ENCODE measurements around the gene ANKRD13A.

ANKRD13A gene

DNA sequence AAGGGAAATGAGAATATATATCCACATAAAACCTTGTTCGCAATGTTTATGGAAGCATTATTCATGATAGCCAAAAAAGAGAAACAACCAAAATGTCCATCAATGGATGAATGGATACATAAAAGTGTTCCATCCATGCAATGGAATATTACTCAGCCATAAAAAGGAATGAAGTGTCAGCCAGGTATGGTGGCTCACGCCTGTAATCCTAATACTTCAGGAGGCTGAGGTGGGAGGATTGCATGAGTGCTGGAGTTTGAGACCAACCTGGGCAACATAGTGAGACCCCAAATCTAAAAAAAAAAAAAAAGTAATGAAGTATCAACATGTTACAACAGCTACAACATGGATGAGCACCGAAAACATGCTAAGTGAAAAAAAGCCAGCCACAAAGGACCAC is 72.7 kb downstream of the ANKRD13A start:
- TF ChIP-seq GATA2 (IDR thresholded peaks at IDR 0.05; ENCODE audit: low read depth, low read length) = no peak
- TF ChIP-seq GATA3 (IDR thresholded peaks at IDR 0.05; ENCODE audit: low read depth, low read length) = no peak

DNA sequence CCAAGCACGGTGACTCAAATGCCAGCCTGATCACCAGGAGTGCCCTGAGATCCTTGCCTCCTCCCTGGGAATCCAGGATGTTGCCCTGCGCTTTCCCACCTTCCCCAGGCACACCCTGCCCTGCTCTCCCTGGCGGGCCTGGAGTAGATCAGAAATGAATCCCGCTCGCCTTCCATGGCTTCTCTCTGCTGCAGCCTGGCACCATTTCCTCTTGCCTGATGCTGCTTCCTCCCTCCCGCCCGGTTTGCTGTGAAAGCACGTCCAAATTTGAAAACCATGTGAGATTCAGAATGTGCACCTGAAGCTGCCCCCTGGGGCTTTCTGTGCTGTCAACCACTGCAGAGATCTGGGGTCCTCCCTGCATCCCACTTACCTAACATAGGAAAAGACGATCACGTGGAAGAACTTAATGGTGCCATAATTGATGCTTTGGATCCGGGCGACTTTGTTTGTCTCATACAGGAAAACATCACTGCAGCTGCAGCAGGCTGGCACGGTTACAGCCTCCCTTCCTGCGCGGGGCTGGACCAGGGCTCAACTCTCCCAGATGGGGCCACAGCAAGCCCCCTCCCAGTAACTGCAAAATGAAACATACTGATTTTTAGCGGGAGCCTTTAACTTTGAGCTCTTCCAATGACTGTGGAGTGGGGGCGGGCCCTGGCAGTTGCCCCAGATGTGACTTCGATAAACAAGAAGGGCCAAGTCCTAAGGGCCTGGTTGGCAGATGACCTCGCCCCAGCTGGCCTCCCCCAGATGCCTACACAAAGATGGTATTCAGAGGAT is 74.0 kb downstream of the ANKRD13A start:
- TF ChIP-seq GATA3 (IDR thresholded peaks at IDR 0.05; ENCODE audit: low read depth, low read length) = no peak
- TF ChIP-seq GATA2 (IDR thresholded peaks at IDR 0.05; ENCODE audit: low read depth, low read length) = 0 out of 2 replicates have a peak, but pooled peaks have one; percentile 48

DNA sequence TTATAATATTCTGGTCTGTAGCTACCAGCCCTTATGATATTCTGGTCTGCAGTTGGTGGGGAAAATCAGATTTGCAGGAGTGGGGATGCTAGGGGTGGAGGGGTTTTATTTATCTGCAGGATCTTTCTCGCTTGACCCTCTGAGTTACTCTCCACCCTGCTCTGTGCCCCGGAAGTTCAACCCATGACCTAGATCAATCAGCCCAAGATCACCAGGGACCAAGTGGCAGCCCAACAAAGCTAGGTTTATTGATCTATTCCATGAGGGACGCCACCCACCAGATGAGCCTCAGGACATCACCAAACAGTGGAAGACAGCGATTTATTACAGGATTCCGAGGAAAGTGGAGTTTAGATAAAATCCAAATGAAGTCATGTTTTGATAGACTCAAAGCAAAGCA is 74.9 kb downstream of the ANKRD13A start:
- TF ChIP-seq GATA3 (IDR thresholded peaks at IDR 0.05; ENCODE audit: low read depth, low read length) = no peak
- TF ChIP-seq GATA2 (IDR thresholded peaks at IDR 0.05; ENCODE audit: low read depth, low read length) = no peak

DNA sequence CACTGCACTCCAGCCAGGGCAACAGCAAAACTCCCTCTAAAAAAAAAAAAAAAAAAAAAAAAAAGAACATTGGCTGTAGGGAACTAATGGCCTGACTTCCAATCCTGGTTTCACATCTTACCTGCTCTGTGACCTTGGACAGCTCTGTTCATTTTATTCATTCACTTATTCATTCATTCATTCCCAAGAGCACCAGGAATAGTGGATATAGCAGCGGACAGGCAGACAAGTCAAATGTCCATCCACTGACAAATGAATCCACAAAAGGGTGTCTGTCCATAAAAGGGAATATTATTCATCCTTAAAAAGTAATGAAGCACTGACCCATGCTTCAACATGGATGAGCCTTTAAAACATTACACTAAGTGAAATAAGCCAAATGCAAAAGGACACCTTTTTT is 76.7 kb downstream of the ANKRD13A start:
- TF ChIP-seq GATA2 (IDR thresholded peaks at IDR 0.05; ENCODE audit: low read depth, low read length) (no peak), GATA3 (IDR thresholded peaks at IDR 0.05; ENCODE audit: low read depth, low read length) (no peak)

DNA sequence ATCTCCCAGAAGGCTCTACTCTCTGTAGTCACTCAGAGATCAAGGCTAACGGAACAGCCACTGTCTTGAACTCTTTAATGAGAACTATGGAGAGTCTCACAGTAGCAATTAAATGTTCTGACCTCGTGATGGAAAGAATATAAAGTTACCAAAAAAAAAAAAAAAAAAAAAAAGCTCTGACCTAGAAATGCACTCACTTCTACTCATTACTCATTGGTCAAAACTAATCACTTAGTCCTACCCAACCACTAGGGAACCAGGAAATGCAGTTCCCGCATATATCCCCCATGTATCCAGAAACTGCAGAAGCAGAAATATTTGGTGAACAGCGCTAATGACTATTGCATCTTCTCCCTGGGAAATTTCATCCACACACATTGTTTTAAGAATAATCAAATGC is 78.6 kb downstream of the ANKRD13A start:
- TF ChIP-seq GATA3 (IDR thresholded peaks at IDR 0.05; ENCODE audit: low read depth, low read length) (no peak), GATA2 (IDR thresholded peaks at IDR 0.05; ENCODE audit: low read depth, low read length) (no peak)

DNA sequence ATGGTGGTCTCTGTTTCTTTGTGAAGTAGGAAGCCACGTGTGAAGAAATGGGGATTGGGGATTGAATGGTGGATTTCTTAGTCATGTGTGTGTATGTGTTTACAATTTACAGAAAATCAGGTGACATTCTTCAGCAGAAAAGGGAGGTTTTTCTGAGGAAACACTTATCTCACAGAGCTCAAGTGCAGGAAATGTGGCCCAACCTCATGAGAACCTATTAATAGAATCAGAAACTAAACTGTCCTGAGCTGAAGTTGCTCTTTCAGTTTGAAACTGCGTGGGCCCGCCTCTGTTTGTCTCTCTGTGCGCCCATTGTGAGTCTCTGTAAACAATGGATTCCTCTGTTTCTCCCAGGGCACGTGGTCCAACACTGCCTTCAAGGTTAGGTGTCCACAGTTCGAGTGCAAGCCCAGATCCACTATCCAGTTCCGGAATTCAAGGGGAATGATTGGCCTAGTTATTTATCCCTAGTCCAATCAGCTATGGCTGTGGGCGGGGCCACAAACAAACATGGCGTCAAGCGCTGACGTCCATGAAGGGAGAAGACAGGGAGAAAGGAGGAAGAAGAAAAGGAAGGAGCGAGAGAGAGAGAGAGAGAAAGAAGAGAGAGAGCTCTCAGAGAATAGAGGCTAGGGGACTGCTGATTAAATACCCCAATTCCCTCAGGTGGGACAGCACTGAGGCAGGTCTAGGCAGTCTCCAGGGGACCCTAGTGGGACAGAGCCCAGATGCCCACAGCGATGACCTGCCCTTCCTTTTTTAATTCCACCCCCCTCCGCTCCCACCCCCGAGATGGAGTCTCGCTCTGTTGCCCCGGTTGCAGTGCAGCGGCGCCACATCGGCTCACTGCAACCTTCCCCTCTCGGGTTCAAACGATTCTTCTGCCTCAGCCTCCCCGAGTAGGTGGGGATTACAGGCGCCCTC is 80.5 kb downstream of the ANKRD13A start:
- TF ChIP-seq GATA3 (IDR thresholded peaks at IDR 0.05; ENCODE audit: low read depth, low read length) = no peak
- no peak for TF ChIP-seq GATA2 (IDR thresholded peaks at IDR 0.05; ENCODE audit: low read depth, low read length)

DNA sequence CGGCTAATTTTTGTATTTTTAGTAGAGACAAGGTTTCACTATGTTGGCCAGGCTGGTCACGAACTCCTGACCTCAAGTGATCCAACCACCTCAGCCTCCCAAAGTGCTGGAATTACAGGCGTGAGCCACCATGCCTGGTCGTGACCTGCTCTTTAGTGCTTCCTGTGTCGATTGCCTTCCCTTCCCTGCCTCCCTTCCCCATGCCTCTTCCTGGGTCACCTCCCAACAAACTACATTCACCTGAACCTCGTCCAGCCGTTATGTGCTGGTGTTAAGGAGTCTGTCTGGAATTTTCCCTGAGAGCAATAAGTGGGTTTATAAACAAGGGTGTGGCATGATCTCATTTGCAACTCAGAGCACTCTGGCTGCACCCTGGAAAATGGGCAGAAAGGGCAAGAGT is 81.2 kb downstream of the ANKRD13A start:
- TF ChIP-seq GATA2 (IDR thresholded peaks at IDR 0.05; ENCODE audit: low read depth, low read length) (no peak), GATA3 (IDR thresholded peaks at IDR 0.05; ENCODE audit: low read depth, low read length) (no peak)

DNA sequence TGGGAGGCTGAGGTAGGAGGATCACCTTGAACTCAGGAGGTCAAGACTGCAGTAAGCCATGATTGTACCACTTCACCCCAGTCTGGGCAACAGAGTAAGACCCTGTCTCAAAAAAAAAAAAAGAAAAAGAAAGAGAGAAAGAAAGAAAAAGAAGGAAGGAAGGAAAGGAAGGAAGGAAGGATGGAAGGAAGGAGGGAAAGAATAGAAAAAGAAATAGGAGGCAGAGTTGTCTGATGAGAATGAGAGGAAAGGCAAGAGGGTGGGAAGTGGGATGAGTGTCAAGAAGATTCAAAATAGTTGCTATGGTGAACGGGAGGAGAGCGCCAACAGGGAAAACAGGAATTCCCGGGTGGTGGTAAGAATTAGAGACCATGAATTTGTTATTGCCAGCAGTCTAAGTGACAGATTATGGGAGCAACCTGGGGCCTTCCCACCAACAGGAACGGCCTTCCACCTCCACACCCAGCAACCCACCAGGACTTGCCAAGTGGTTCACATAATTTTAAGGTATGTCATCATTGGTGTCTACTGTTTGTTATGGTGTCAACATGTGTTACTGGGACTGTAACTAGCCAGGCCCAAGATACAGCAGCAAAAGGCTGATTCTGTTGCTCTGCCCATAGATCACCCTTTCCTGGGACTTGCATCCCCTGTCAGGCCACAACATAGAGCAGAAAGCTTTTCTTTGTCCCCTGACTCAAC is 85.2 kb downstream of the ANKRD13A start:
- TF ChIP-seq GATA3 (IDR thresholded peaks at IDR 0.05; ENCODE audit: low read depth, low read length) (no peak), GATA2 (IDR thresholded peaks at IDR 0.05; ENCODE audit: low read depth, low read length) (no peak)

DNA sequence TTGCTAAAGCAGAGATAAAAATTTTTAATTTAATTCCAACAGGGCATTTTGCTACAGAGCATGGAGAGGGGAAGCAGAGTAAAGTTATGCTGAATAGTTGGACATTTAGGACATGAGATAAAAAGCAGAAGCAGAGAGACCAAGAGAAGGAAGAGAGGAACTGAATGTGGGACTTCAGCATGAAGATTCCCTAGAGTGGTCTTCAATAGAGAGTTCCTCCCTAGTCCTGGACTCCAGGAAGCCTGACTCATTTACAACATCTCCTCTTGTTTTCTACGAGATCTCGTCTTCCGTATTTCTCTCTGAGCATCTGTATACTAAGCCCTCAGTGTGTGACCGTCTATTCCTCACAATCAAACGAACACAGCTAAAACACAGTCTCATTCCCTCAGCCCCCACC is 89.7 kb downstream of the ANKRD13A start:
- no peak for TF ChIP-seq GATA2 (IDR thresholded peaks at IDR 0.05; ENCODE audit: low read depth, low read length)
- TF ChIP-seq GATA3 (IDR thresholded peaks at IDR 0.05; ENCODE audit: low read depth, low read length) = no peak

Measured in SH-SY5Y (cell line).